Transverse colon (tissue), 4 donors: ENCODE measurements around the gene CDC42EP3. TPM values are rescaled to one million over a fixed set of nuclear protein-coding genes. Genes with fewer than 3 reads are reported as not detected.

ENCODE experiments used
- DNase-seq: peaks from one replicate; pipeline ENCODE4 v3.0.0-alpha.2; 2019
- H3K27ac ChIP-seq, 4 donors: fragments of 200-600 bp; sonication (generic); 2 replicates each; pipeline ENCODE4 v1.5.1; 2016 to 2018; ENCODE audit warnings: inconsistent platforms in 4 of 4
- H3K27me3 ChIP-seq: fragments of 200-600 bp; sonication (generic); 2 replicates; pipeline ENCODE4 v1.5.1; 2017; ENCODE audit warnings: inconsistent platforms
- H3K36me3 ChIP-seq, 4 donors: fragments of 200-600 bp; sonication (generic); 2 replicates each; pipeline ENCODE4 v1.5.1; 2017 to 2019; ENCODE audit warnings: inconsistent platforms in 4 of 4
- H3K4me1 ChIP-seq, 4 donors: fragments of 200-600 bp; sonication (generic); 2 replicates each; pipeline ENCODE4 v1.5.1; 2017 to 2020; ENCODE audit warnings: inconsistent platforms in 4 of 4
- H3K4me3 ChIP-seq, 4 donors: fragments of 200-600 bp; sonication (generic); 1 replicate in 1 of 4; 2 replicates in 3 of 4; pipeline versions ENCODE4 v1.5.1 to v1.6.1; 2017 to 2019; ENCODE audit warnings: inconsistent platforms in 4 of 4
- H3K9me3 ChIP-seq, 2 donors: fragments of 200-600 bp; sonication (generic); 2 replicates each; pipeline ENCODE4 v1.5.1; 2017 to 2019; ENCODE audit warnings: inconsistent platforms in 2 of 2
- EP300 ChIP-seq: sonication (generic); formaldehyde crosslinking; IDR thresholded peaks from one replicate; pipeline ENCODE4 v1.6.1; 2017; ENCODE audit warnings: antibody characterized with exemption, low read depth
- POLR2A ChIP-seq: fragments of 450-650 bp; IDR thresholded peaks from one replicate; pipeline ENCODE4 v1.6.1; 2016; ENCODE audit warnings: antibody characterized with exemption, mild to moderate bottlenecking, moderate library complexity
- POLR2AphosphoS5 ChIP-seq, 3 donors: sonication (generic); formaldehyde crosslinking; IDR thresholded peaks; one replicate each; pipeline ENCODE4 v1.6.1; 2016; ENCODE audit warnings: antibody characterized with exemption in 3 of 3
- WGBS, 2 donors: methylation state at CpG; one replicate each; pipeline ENCODE4 v1.1.5; 2018; ENCODE audit warnings: low coverage in 1 of 2; 5-methylcytosine and 5-hydroxymethylcytosine counted together
- in situ Hi-C, 4 donors: fragments of 200-750 bp; cut with MboI; loops; one replicate each; pipeline versions ENCODE4 v1.15.0 to v1.15.1; 2017; ENCODE audit warnings: low sequenced_read_pairs in 3 of 4, low pct_ligation_motif_present in 1 of 4, low pct_unique_long_range_greater_than_20kb in 1 of 4
- intact Hi-C: fragments of 100-400 bp; cut with DNase I; formaldehyde crosslinking; loops from one replicate; pipeline ENCODE4 v1.15.1; 2023; ENCODE audit warnings: low total_unique reads
- total RNA-seq, 4 donors: library from RNA; depleted of rRNA; stranded (reverse); fragments of >200 nt; gene quantifications; one replicate each; pipeline ENCODE4 v1.1.0, GENCODE V29; 2016
- TF ChIP-seq, protein P1 (sequence below), 5 experiments: fragments of 200-600 bp in 3 of 5; fragments of 450-650 bp in 2 of 5; sonication (generic) in 3 of 5; IDR thresholded peaks; 1 replicate in 2 of 5; 2 replicates in 3 of 5; pipeline ENCODE4 v1.5.1; 2016 to 2017; ENCODE audit warnings: antibody characterized with exemption in 5 of 5, inconsistent platforms in 3 of 5, mild to moderate bottlenecking in 2 of 5, moderate library complexity in 1 of 5

CDC42EP3 gene, protein sequence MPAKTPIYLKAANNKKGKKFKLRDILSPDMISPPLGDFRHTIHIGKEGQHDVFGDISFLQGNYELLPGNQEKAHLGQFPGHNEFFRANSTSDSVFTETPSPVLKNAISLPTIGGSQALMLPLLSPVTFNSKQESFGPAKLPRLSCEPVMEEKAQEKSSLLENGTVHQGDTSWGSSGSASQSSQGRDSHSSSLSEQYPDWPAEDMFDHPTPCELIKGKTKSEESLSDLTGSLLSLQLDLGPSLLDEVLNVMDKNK
- 100 to 1,000 TPM in 1 of 4 donors, 10 to 100 TPM in 3; 20.6 to 104 (median 31.8) TPM for total RNA-seq

DNA sequence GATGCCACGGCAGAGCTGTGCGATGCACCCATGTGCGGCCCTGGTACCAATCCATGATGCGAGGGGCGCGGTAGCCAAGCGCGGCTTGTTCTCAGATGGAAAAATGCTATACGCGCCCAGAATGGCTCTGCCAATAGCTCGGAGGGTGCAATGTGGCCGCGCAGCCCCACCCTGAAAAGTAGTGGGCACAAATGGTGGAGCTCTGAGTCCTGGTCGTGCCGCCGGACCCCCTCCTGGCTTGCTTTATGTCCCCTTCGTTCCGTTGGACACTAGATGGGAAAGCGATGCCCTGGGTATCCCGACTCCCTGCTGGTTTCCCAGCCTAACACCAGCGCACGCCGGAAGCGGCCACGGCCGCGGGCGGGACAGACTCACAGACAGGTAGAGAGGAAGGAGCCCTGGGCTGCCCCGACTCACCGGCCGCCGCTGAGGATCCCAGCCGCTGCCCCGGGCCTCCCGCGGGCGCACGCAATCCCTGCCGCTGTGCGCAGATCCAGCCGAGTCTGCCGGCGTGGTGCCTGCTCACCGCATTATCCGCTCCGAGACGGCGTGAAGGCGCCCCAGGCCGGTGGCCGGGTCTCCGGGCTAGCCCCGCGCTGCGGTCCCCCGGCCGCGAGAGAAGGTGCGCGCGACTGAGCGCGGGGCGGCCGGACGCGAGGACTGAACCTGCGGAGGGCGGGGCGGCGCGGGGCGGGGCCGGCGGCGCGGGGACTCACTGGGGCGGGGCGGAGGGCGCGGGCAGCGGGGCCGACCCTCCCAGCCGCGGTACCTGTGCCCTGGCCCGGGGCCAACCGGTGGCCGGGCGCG, at the start of gene CDC42EP3:
Gene CDC42EP3 (minus strand): TSS at position 634 of the 807 bp plus-strand sequence. CDS start 25,055 bp downstream, outside the sequence.
- TF ChIP-seq EP300 = no peak
- TF ChIP-seq, protein P1, sequence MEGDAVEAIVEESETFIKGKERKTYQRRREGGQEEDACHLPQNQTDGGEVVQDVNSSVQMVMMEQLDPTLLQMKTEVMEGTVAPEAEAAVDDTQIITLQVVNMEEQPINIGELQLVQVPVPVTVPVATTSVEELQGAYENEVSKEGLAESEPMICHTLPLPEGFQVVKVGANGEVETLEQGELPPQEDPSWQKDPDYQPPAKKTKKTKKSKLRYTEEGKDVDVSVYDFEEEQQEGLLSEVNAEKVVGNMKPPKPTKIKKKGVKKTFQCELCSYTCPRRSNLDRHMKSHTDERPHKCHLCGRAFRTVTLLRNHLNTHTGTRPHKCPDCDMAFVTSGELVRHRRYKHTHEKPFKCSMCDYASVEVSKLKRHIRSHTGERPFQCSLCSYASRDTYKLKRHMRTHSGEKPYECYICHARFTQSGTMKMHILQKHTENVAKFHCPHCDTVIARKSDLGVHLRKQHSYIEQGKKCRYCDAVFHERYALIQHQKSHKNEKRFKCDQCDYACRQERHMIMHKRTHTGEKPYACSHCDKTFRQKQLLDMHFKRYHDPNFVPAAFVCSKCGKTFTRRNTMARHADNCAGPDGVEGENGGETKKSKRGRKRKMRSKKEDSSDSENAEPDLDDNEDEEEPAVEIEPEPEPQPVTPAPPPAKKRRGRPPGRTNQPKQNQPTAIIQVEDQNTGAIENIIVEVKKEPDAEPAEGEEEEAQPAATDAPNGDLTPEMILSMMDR (IDR thresholded peaks at IDR 0.05) = no peak
- TF ChIP-seq POLR2A = peak; percentile 67
- TF ChIP-seq POLR2AphosphoS5 (IDR thresholded peaks at IDR 0.05) = peak; percentile 73 to 85 (median 80)
- in situ Hi-C loops = loop anchor here in 2 of 4 donors (10.0 to 25.0 kb wide), 2 partner anchors 256 to 259 kb away; no protein-coding TSS in a partner anchor
- peak; percentile 81 for DNase-seq
- Histone ChIP-seq H3K36me3 (no peaks in the 10 kb centered on the region), H3K9me3 (no peaks in the 10 kb centered on the region), H3K4me1 (peaks cover 3 to 51% (median 18%) of the 10 kb centered on the region in 4 donors), H3K4me3 (peak within 1 kb of the TSS; percentile 68 to 94 (median 83)), H3K27me3 (no peaks in the 10 kb centered on the region), H3K27ac (peak within 1 kb of the TSS; percentile 93 to 96 (median 94))
- 0 to 2% methylated on average over 8 to 57 of the region's 90 CpGs for WGBS, 2 donors
- intact Hi-C loops = loop anchor here (5.0 kb wide), 1 partner anchor 106 kb away; no protein-coding TSS in a partner anchor

- Histone ChIP-seq H3K4me1 (no peaks in the 10 kb centered on the region), H3K36me3 (no peaks in the 10 kb centered on the region), H3K27ac (no peak overlapping the region), H3K9me3 (no peaks in the 10 kb centered on the region), H3K27me3 (no peaks in the 10 kb centered on the region), H3K4me3 (no peak overlapping the region)
- DNase-seq = no peak
- in situ Hi-C loops (no loop called here), intact Hi-C loops (no loop called here)
- WGBS, 2 donors = 91% methylated on average over 2 of the region's 2 CpGs; no CpG with 5 or more reads in 1 of the 2 donors
- TF ChIP-seq, protein P1 (IDR thresholded peaks at IDR 0.05) = no peak
- TF ChIP-seq EP300 (no peak), POLR2AphosphoS5 (IDR thresholded peaks at IDR 0.05) (no peak), POLR2A (no peak)
Observed at GRCh38 chr2:37721201-37721560, 49.7 kb upstream of the CDC42EP3 start.

GRCh38 chr2:37720533-37721200, 49.2 kb upstream of the CDC42EP3 start:
- intact Hi-C loops (no loop called here), in situ Hi-C loops (no loop called here)
- TF ChIP-seq EP300 = no peak
- TF ChIP-seq, protein P1 (IDR thresholded peaks at IDR 0.05) = no peak
- TF ChIP-seq POLR2AphosphoS5 (IDR thresholded peaks at IDR 0.05) = no peak
- no peak for TF ChIP-seq POLR2A
- H3K36me3 ChIP-seq = no peaks in the 10 kb centered on the region
- no peak overlapping the region for H3K27ac ChIP-seq
- 59 to 62% methylated on average over 4 to 6 of the region's 6 CpGs for WGBS, 2 donors
- DNase-seq = no peak
- no peaks in the 10 kb centered on the region for H3K4me1 ChIP-seq
- H3K4me3 ChIP-seq = no peak overlapping the region
- no peaks in the 10 kb centered on the region for H3K9me3 ChIP-seq
- no peaks in the 10 kb centered on the region for H3K27me3 ChIP-seq
